ENCODE data around the gene DMRT1. TPM values are rescaled to one million over a fixed set of nuclear protein-coding genes. Genes with fewer than 3 reads are reported as not detected.

Gene DMRT1
- total RNA-seq, 1 donor from 2014 or later: not detected

- no peak for DNase-seq (ENCODE audit: low read depth)
- TF ChIP-seq CTCF (conservative IDR thresholded peaks at IDR 0.05; ENCODE audit: low read depth, low read length): peak; percentile 26
- H3K4me3 ChIP-seq (ENCODE audit: low read depth, low read length): no peak overlapping the region
These were observed 41.0 kb downstream of the DMRT1 start for GRCh38 chr9:882416-882924.

- no peak for TF ChIP-seq CTCF (conservative IDR thresholded peaks at IDR 0.05; ENCODE audit: low read depth, low read length)
- DNase-seq (ENCODE audit: low read depth): no peak
- H3K4me3 ChIP-seq (ENCODE audit: low read depth, low read length): no peak overlapping the region
These were observed 41.5 kb downstream of the DMRT1 start for GRCh38 chr9:883011-883410.

- H3K4me3 ChIP-seq (ENCODE audit: low read depth, low read length): no peak overlapping the region
- no peak for TF ChIP-seq CTCF (conservative IDR thresholded peaks at IDR 0.05; ENCODE audit: low read depth, low read length)
- no peak for DNase-seq (ENCODE audit: low read depth)
These were observed 45.4 kb downstream of the DMRT1 start for GRCh38 chr9:886886-887285.

- TF ChIP-seq CTCF (conservative IDR thresholded peaks at IDR 0.05; ENCODE audit: low read depth, low read length): peak; percentile 38
- DNase-seq (ENCODE audit: low read depth): no peak
- H3K4me3 ChIP-seq (ENCODE audit: low read depth, low read length): no peak overlapping the region
These were observed 50.6 kb downstream of the DMRT1 start for GRCh38 chr9:892123-892522.

DNA sequence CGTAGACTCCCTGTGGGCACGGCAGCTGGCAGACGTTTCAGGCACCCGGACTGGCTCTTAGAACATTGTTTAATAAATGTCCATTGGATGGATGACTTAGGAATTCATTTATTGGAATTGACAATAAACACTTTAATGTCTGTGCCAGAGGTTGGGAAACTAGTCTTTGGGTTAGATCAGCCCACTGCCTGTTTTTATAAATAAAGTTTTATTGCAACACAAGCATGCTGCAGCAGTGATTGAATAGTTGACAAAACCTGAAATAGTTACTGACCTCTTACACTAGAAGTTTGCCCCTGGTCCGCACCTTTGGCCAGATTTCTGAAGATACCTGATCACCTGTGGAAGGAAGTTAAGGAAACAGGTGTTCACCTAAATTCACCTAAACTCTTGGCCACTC is 51.6 kb downstream of the DMRT1 start:
- H3K4me3 ChIP-seq (ENCODE audit: low read depth, low read length): no peak overlapping the region
- TF ChIP-seq CTCF (conservative IDR thresholded peaks at IDR 0.05; ENCODE audit: low read depth, low read length): no peak

GRCh38 chr9:893843-894420 is 52.4 kb downstream of the DMRT1 start:
- peak; percentile 91 for TF ChIP-seq CTCF (conservative IDR thresholded peaks at IDR 0.05; ENCODE audit: low read depth, low read length)
- H3K4me3 ChIP-seq (ENCODE audit: low read depth, low read length): peak overlapping the region; percentile 19
- peak; percentile 9 for DNase-seq (ENCODE audit: low read depth)

More for the DNA sequence above, 51.6 kb downstream of the DMRT1 start:
- DNase-seq (ENCODE audit: low read depth): no peak
